SK-N-SH treated with all-trans-retinoic acid at 6 μM for 48 hours (cell line): ENCODE measurements around the gene FBXO42.
A peak's percentile ranks its signal among the peaks of the same experiment; 100 is the strongest.

Experiments used
- ATAC-seq: fragments of 200-7000 bp; cut with Tn5 transposase; 3 replicates; pipeline ENCODE4 v1.9.1; 2020; ENCODE audit warnings: mild to moderate bottlenecking, moderate library complexity
- ARNTL ChIP-seq: fragments of 450-650 bp; formaldehyde crosslinking; IDR thresholded peaks from 2 replicates; pipeline ENCODE4 v1.5.0; 2020; ENCODE audit warnings: low read depth, mild to moderate bottlenecking, moderate library complexity, borderline replicate concordance
- BACH2 ChIP-seq: fragments of 250-450 bp; sonication (Bioruptor Pico); IDR thresholded peaks from 2 replicates; pipeline ENCODE4 v1.9.0; 2021; ENCODE audit warnings: mild to moderate bottlenecking, borderline replicate concordance
- CSDC2 ChIP-seq: fragments of 250-450 bp; sonication (Bioruptor Pico); IDR thresholded peaks from 2 replicates; pipeline ENCODE4 v1.5.0; 2020; ENCODE audit warnings: mild to moderate bottlenecking, moderate library complexity
- GLIS3 ChIP-seq: fragments of 250-450 bp; sonication (Bioruptor Pico); IDR thresholded peaks from 2 replicates; pipeline ENCODE4 v1.5.0; 2020; ENCODE audit warnings: mild to moderate bottlenecking, moderate library complexity
- ISL1 ChIP-seq: fragments of 250-450 bp; sonication (Bioruptor Pico); IDR thresholded peaks from 2 replicates; pipeline ENCODE4 v2.1.2; 2022; ENCODE audit warnings: mild to moderate bottlenecking, moderate library complexity
- OSR1 ChIP-seq: fragments of 250-450 bp; sonication (Bioruptor Pico); IDR thresholded peaks from 2 replicates; pipeline ENCODE4 v1.8.0; 2022; ENCODE audit warnings: moderate library complexity, mild to moderate bottlenecking, inconsistent platforms
- PPARA ChIP-seq: fragments of 250-450 bp; sonication (Bioruptor Pico); IDR thresholded peaks from 2 replicates; pipeline ENCODE4 v1.5.0; 2020; ENCODE audit warnings: mild to moderate bottlenecking, borderline replicate concordance
- RARB ChIP-seq: fragments of 250-450 bp; sonication (Bioruptor Pico); IDR thresholded peaks from 2 replicates; pipeline ENCODE4 v1.8.0; 2021; ENCODE audit warnings: mild to moderate bottlenecking, moderate library complexity
- SNAI2 ChIP-seq: fragments of 250-450 bp; sonication (Bioruptor Pico); IDR thresholded peaks from 2 replicates; pipeline ENCODE4 v1.5.0; 2020; ENCODE audit warnings: mild to moderate bottlenecking, moderate library complexity
- TCF4 ChIP-seq: fragments of 250-450 bp; sonication (Bioruptor Pico); IDR thresholded peaks from 2 replicates; pipeline ENCODE4 v1.8.0; 2021; ENCODE audit warnings: mild to moderate bottlenecking, moderate library complexity, borderline replicate concordance
- TOX ChIP-seq: fragments of 250-450 bp; sonication (Bioruptor Pico); IDR thresholded peaks from 2 replicates; pipeline ENCODE4 v1.8.0; 2021; ENCODE audit warnings: mild to moderate bottlenecking, moderate library complexity, borderline replicate concordance
- ZC3H10 ChIP-seq: fragments of 250-450 bp; sonication (Bioruptor Pico); IDR thresholded peaks from 2 replicates; pipeline ENCODE4 v1.5.1; 2021; ENCODE audit warnings: mild to moderate bottlenecking, moderate library complexity
- ZFP3 ChIP-seq: fragments of 250-450 bp; sonication (Bioruptor Pico); IDR thresholded peaks from 2 replicates; pipeline ENCODE4 v1.5.0; 2020; ENCODE audit warnings: mild to moderate bottlenecking, moderate library complexity
- ZFP30 ChIP-seq: fragments of 450-650 bp; formaldehyde crosslinking; IDR thresholded peaks from 2 replicates; pipeline ENCODE4 v1.5.0; 2022; ENCODE audit warnings: mild to moderate bottlenecking, moderate library complexity
- ZNF565 ChIP-seq: fragments of 450-650 bp; formaldehyde crosslinking; conservative IDR thresholded peaks from 2 replicates; pipeline ENCODE4 v1.5.0; 2020; ENCODE audit warnings: low read depth, mild to moderate bottlenecking, moderate library complexity
- ZNF70 ChIP-seq: fragments of 450-650 bp; formaldehyde crosslinking; IDR thresholded peaks from 2 replicates; pipeline ENCODE4 v1.5.0; 2020; ENCODE audit warnings: mild to moderate bottlenecking, moderate library complexity
- ZNF8 ChIP-seq: fragments of 450-650 bp; formaldehyde crosslinking; IDR thresholded peaks from 2 replicates; pipeline ENCODE4 v1.5.0; 2020; ENCODE audit warnings: mild to moderate bottlenecking, moderate library complexity
- TF ChIP-seq, protein P1 (sequence below): fragments of 250-450 bp; sonication (Bioruptor Pico); IDR thresholded peaks from 2 replicates; pipeline ENCODE4 v1.8.0; 2021; ENCODE audit warnings: low read depth, mild to moderate bottlenecking, moderate library complexity, borderline replicate concordance
- TF ChIP-seq, protein P2 (sequence below): fragments of 250-450 bp; sonication (Bioruptor Pico); IDR thresholded peaks from 2 replicates; pipeline ENCODE4 v1.5.1; 2020; ENCODE audit warnings: low read depth, mild to moderate bottlenecking, moderate library complexity
- TF ChIP-seq, protein P3 (sequence below): fragments of 250-450 bp; sonication (Bioruptor Pico); IDR thresholded peaks from 2 replicates; pipeline ENCODE4 v1.5.0; 2020; ENCODE audit warnings: mild to moderate bottlenecking, moderate library complexity
- TF ChIP-seq, protein P4 (sequence below): fragments of 250-450 bp; sonication (Bioruptor Pico); IDR thresholded peaks from 2 replicates; pipeline ENCODE4 v1.5.1; 2021; ENCODE audit warnings: mild to moderate bottlenecking, moderate library complexity
- TF ChIP-seq, protein P5 (sequence below): fragments of 250-450 bp; sonication (Bioruptor Pico); IDR thresholded peaks from 2 replicates; pipeline ENCODE4 v1.8.0; 2020; ENCODE audit warnings: mild to moderate bottlenecking, moderate library complexity, borderline replicate concordance

Gene FBXO42

DNA sequence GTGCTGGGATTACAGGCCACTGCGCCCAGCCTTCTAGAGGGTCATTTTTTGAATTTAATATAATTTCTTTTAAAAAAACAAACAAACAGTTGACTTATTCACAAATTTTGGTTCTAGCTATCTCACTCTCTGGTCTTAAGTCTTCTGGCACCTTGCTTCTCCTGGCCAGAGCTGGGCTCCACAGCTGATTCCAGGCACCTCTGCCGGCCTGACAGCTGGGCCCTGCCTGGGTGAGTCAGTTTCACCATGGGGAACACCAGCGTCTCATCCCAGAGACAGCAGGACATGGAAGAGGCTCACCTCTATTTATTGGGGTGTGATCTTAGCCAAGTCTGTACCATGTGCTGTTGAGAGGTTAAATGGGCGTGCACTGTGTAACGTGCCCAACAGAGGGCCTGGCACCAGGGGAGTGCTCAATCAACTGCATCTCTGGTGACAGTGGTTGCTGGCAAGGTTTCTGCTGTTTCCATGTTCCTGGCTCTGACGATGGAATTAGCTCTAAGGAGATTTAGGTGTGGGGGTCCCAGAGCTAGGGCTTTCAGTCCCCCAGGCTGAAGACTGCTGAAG is 116.3 kb downstream of the FBXO42 start:
- ATAC-seq, result peak; percentile 79
- TF ChIP-seq ZFP30 (CRISPR knock-in tag) (no peak), ZC3H10 (CRISPR knock-in tag) (no peak), ISL1 (CRISPR knock-in tag) (no peak)
- TF ChIP-seq, protein P1, sequence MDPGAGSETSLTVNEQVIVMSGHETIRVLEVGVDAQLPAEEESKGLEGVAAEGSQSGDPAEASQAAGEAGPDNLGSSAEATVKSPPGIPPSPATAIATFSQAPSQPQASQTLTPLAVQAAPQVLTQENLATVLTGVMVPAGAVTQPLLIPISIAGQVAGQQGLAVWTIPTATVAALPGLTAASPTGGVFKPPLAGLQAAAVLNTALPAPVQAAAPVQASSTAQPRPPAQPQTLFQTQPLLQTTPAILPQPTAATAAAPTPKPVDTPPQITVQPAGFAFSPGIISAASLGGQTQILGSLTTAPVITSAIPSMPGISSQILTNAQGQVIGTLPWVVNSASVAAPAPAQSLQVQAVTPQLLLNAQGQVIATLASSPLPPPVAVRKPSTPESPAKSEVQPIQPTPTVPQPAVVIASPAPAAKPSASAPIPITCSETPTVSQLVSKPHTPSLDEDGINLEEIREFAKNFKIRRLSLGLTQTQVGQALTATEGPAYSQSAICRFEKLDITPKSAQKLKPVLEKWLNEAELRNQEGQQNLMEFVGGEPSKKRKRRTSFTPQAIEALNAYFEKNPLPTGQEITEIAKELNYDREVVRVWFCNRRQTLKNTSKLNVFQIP (CRISPR knock-in tag), result no peak

DNA sequence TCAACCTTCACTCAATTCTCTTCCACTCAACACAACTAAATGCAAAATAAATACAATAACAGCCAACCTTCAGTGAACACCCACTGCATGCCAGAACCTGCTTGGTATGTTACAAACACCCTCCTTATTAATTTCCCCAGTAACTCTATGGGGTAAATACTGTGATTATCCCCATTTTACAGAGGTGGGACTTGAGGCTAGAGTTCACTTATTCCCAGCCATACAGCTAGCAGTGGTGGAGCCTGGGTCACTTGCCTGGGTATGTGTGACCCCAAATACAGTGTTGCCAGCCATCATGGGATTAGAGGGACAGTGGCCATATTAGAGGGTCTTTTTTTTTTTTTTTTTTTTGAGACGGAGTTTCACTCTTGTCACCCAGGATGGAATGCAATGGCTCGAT is 116.9 kb downstream of the FBXO42 start:
- ATAC-seq, result no peak
- TF ChIP-seq, protein P2, sequence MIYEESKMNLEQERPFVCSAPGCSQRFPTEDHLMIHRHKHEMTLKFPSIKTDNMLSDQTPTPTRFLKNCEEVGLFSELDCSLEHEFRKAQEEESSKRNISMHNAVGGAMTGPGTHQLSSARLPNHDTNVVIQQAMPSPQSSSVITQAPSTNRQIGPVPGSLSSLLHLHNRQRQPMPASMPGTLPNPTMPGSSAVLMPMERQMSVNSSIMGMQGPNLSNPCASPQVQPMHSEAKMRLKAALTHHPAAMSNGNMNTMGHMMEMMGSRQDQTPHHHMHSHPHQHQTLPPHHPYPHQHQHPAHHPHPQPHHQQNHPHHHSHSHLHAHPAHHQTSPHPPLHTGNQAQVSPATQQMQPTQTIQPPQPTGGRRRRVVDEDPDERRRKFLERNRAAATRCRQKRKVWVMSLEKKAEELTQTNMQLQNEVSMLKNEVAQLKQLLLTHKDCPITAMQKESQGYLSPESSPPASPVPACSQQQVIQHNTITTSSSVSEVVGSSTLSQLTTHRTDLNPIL (CRISPR knock-in tag), result no peak
- TF ChIP-seq ZFP30 (CRISPR knock-in tag), result no peak
- TF ChIP-seq PPARA (CRISPR knock-in tag), result no peak
- TF ChIP-seq OSR1 (CRISPR knock-in tag), result no peak
- TF ChIP-seq ARNTL, result no peak
- TF ChIP-seq, protein P3, sequence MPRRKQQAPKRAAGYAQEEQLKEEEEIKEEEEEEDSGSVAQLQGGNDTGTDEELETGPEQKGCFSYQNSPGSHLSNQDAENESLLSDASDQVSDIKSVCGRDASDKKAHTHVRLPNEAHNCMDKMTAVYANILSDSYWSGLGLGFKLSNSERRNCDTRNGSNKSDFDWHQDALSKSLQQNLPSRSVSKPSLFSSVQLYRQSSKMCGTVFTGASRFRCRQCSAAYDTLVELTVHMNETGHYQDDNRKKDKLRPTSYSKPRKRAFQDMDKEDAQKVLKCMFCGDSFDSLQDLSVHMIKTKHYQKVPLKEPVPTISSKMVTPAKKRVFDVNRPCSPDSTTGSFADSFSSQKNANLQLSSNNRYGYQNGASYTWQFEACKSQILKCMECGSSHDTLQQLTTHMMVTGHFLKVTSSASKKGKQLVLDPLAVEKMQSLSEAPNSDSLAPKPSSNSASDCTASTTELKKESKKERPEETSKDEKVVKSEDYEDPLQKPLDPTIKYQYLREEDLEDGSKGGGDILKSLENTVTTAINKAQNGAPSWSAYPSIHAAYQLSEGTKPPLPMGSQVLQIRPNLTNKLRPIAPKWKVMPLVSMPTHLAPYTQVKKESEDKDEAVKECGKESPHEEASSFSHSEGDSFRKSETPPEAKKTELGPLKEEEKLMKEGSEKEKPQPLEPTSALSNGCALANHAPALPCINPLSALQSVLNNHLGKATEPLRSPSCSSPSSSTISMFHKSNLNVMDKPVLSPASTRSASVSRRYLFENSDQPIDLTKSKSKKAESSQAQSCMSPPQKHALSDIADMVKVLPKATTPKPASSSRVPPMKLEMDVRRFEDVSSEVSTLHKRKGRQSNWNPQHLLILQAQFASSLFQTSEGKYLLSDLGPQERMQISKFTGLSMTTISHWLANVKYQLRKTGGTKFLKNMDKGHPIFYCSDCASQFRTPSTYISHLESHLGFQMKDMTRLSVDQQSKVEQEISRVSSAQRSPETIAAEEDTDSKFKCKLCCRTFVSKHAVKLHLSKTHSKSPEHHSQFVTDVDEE, result no peak
- no peak for TF ChIP-seq ZNF8 (CRISPR knock-in tag)
- TF ChIP-seq ISL1 (CRISPR knock-in tag), result no peak
- TF ChIP-seq RARB (CRISPR knock-in tag), result no peak
- TF ChIP-seq GLIS3 (CRISPR knock-in tag), result no peak
- TF ChIP-seq TCF4 (CRISPR knock-in tag), result no peak
- no peak for TF ChIP-seq BACH2 (CRISPR knock-in tag)
- TF ChIP-seq SNAI2 (CRISPR knock-in tag), result no peak
- no peak for TF ChIP-seq ZFP3 (CRISPR knock-in tag)

DNA sequence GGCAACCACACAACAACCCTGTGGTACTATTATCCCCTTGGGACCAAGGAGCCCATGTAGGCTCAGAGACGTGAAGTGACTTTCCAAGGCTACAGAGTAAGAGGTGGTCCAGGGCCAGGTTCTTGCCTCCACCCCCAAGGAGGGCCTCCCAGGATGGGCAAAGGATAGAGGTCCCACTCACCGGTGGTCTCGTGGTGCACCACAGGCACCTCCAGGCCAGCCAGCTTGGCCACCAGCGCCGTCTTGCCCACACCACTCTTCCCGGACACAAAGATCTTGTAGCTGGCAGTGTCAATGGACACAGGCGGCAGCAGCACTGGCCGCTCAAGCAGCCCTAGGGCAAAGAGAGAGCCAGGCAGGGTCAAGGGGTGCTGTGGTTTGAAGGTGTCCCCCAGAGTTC is 118.8 kb downstream of the FBXO42 start:
- ATAC-seq, result no peak
- TF ChIP-seq, protein P1 (CRISPR knock-in tag), result no peak
- no peak for TF ChIP-seq TCF4 (CRISPR knock-in tag)
- TF ChIP-seq BACH2 (CRISPR knock-in tag), result no peak
- TF ChIP-seq CSDC2 (CRISPR knock-in tag), result no peak
- TF ChIP-seq ZNF565 (CRISPR knock-in tag), result no peak
- TF ChIP-seq, protein P3, result no peak
- no peak for TF ChIP-seq ZFP3 (CRISPR knock-in tag)
- TF ChIP-seq, protein P4, sequence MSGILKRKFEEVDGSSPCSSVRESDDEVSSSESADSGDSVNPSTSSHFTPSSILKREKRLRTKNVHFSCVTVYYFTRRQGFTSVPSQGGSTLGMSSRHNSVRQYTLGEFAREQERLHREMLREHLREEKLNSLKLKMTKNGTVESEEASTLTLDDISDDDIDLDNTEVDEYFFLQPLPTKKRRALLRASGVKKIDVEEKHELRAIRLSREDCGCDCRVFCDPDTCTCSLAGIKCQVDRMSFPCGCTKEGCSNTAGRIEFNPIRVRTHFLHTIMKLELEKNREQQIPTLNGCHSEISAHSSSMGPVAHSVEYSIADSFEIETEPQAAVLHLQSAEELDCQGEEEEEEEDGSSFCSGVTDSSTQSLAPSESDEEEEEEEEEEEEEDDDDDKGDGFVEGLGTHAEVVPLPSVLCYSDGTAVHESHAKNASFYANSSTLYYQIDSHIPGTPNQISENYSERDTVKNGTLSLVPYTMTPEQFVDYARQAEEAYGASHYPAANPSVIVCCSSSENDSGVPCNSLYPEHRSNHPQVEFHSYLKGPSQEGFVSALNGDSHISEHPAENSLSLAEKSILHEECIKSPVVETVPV (CRISPR knock-in tag), result no peak
- no peak for TF ChIP-seq ZFP30 (CRISPR knock-in tag)
- no peak for TF ChIP-seq ZNF8 (CRISPR knock-in tag)
- no peak for TF ChIP-seq ARNTL
- TF ChIP-seq, protein P5, sequence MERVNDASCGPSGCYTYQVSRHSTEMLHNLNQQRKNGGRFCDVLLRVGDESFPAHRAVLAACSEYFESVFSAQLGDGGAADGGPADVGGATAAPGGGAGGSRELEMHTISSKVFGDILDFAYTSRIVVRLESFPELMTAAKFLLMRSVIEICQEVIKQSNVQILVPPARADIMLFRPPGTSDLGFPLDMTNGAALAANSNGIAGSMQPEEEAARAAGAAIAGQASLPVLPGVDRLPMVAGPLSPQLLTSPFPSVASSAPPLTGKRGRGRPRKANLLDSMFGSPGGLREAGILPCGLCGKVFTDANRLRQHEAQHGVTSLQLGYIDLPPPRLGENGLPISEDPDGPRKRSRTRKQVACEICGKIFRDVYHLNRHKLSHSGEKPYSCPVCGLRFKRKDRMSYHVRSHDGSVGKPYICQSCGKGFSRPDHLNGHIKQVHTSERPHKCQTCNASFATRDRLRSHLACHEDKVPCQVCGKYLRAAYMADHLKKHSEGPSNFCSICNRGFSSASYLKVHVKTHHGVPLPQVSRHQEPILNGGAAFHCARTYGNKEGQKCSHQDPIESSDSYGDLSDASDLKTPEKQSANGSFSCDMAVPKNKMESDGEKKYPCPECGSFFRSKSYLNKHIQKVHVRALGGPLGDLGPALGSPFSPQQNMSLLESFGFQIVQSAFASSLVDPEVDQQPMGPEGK (CRISPR knock-in tag), result no peak
- TF ChIP-seq, protein P2 (CRISPR knock-in tag), result no peak
- TF ChIP-seq SNAI2 (CRISPR knock-in tag), result no peak
- TF ChIP-seq TOX, result no peak
- no peak for TF ChIP-seq ZNF70 (CRISPR knock-in tag)
